ENCODE data around the gene UGT2B7.

DNA sequence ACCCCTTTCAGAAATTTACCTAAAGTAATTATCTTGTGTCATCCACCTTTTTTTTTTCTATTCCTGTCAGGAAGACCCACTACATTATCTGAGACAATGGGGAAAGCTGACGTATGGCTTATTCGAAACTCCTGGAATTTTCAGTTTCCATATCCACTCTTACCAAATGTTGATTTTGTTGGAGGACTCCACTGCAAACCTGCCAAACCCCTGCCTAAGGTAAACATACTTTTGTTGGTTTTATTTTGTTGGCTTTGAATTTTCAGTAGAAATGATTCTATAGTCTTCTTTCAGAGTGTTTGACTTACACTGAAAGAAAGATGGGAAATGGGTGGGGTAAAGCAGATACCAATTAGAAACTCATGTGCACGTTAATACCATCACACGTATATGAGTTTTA lies 2.2 kb downstream of the UGT2B7 start:
- TF ChIP-seq, protein P1, sequence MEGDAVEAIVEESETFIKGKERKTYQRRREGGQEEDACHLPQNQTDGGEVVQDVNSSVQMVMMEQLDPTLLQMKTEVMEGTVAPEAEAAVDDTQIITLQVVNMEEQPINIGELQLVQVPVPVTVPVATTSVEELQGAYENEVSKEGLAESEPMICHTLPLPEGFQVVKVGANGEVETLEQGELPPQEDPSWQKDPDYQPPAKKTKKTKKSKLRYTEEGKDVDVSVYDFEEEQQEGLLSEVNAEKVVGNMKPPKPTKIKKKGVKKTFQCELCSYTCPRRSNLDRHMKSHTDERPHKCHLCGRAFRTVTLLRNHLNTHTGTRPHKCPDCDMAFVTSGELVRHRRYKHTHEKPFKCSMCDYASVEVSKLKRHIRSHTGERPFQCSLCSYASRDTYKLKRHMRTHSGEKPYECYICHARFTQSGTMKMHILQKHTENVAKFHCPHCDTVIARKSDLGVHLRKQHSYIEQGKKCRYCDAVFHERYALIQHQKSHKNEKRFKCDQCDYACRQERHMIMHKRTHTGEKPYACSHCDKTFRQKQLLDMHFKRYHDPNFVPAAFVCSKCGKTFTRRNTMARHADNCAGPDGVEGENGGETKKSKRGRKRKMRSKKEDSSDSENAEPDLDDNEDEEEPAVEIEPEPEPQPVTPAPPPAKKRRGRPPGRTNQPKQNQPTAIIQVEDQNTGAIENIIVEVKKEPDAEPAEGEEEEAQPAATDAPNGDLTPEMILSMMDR (conservative IDR thresholded peaks at IDR 0.05; ENCODE audit: low read depth in 2 of 2), result no peak
- no peak for TF ChIP-seq EZH2 (IDR thresholded peaks at IDR 0.05; ENCODE audit: low read depth, unreplicated experiment)
- no peak for TF ChIP-seq JUNB (IDR thresholded peaks at IDR 0.05; ENCODE audit: unreplicated experiment)
- no peak for TF ChIP-seq EZH2phosphoT487 (IDR thresholded peaks at IDR 0.05; ENCODE audit: unreplicated experiment)
- no peak for TF ChIP-seq POLR2AphosphoS5 (IDR thresholded peaks at IDR 0.05; ENCODE audit: low read depth)

Measured in GM23338 (cell line).